LoVo (cell line): ENCODE results near the gene GUCY1A2.

ENCODE experiments used
- DNase-seq: peaks from one replicate; pipeline ENCODE4 v3.0.0-alpha.2; 2016; ENCODE audit warnings: low spot score

GUCY1A2 gene

DNA sequence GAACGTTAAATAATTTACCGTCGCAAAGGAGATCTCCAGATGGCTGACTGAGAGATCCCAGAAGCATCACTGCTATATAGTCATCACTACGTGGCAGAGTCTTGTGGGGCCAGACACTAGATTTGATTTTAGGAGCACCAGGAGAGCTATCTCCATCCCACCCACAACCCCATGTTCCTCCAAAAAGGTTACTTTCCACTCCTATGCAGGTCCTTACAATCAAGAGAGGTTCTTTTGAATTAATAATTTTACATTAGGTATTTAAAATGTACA is 19.4 kb downstream of the GUCY1A2 start:
- DNase-seq = no peak

DNA sequence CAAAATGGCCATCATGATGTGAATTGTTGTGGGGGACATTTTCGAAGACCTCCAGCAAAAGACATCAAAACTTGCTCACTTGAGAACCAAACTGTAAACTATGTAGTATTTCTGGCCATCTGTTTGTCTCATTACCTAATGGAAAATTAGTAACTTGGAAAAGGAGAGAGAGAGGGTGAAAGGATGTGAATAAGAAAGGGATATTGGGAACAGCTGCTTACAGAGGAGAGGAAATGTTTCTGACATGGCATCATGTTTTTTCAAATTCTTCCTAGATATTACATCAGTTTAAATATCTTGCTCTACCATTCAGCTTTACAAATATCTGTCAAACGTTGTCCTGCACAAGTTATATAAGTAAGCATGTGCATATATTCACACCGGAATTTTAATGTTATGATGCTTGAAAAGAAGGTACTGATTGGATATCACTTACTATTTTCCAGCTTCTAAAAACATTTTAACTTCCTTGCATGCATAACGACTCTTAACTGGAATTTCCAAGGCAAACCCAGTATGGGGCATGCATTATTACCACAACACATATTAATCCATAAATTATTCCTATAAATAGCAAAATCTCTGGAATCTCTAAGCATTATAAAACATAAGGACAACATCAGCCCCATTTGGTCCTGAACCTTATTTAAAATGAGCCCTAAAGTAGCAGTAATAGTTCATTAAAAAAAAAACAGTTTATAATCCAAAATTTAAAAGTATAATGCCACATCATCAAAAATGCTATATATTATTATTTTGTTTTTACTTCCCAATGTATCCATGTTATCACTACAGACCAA is 20.0 kb downstream of the GUCY1A2 start:
- DNase-seq = no peak

DNA sequence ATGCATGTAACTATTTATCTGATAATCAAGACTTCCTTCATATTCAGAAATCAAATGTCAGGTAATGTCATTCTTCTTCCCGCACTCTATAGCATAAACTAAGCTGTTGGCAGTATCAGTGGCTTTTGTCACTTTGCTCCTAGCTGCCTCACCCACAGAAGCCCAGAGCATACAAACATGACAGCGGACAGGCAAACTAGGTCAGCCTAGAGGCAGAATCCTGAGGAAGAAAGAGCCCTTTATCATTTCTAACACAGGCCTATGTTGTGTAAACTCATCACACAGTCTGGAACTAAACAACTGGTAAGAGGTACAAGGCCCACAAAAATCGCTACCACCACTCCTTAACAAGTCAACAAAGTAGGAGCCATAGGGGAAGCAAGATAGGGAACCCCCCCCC is 21.0 kb downstream of the GUCY1A2 start:
- DNase-seq = no peak

DNA sequence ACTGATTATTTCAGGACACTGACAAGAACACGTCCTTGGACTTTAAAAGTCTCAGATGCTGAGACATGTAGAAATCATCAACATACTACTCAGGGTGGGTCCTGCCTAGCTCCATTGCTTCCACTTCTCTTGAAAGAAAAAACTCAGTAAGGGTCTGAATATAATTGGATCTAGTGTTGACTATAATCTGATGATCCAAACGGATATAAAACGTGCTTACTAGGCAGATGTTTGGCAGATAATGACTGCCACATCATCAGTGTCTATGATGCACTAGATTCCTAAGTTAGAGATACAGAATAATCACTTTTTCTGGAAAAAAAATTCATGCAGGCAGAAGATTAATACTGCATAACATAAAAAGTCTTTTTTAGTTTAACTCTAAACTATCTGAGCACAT is 21.6 kb downstream of the GUCY1A2 start:
- DNase-seq = no peak

DNA sequence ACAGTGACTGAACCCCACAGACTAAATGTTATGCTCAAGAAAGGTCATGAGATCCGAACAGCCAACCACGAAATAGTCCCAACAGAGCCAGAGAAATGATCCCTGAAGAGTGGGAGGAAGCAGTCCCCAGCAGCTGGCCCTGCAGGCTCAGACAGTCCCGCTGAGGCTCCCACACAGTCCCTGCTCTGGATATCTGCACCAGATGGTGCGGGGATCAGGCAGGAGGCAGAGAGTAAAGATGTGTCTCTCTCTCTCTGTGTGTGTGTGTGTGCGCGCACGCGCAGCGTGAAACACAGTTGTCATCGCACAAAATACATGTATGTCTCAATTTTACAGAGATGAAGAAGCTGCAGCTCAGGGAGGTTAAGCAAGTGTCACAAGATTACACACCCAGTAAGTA is 27.9 kb downstream of the GUCY1A2 start:
- no peak for DNase-seq

DNA sequence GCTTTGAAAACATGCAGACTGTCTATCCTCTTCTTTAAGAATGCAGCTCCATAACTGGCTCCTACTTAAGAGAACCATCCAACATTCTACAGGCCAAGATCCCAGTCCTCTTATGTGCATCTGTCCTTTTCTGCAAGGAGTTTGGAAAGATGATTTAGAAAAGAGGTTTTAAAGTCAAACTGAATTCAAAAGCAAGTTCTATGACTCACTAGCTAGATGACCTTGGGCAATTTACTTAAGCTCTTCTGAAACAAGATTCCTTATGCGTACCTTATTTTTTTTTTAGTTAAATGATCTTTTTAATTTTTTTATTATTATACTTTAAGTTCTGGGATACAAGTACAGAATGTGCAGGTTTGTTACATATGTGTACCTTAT is 29.2 kb downstream of the GUCY1A2 start:
- no peak for DNase-seq

DNA sequence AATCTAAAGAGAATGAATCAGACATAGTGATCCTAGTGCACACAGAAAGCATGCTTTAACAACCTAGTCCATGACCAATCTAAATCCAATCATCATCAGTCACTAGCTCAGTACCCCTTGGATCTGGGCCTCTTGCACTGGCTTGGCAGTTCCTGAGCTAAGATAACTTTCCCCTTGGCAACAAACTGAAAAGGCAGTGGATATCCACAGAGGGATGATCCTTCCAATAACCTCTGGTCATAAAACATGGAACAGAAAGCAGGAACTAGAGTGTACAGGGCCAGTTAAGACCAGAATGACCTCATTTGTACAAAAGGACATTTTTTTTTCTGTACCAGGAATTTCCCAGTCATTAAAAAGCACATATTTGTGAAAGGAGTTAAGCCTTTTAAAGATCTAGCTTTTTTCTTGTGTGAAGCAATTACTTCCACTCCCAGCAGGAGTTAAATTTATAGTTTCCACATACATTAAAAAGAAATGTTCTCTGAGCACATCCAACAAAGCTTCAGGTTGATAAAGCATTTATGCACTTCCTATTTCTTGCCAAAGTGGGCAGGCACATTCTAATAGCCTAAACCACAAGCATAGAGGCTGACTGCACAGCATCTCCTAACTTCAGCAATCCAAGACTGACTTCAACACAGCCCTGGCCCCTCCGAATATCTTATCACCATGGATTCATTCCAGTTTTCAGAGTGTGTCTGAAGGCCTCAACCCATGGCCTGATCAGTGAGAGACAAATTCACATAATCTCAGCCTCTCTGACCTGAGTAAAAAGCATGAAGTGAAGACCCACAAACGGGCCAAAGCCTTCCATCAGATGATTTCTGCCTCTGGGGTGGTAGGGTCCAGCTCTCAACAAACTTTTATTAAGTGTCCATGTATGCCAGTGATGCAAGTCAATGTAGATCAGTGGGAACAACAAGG is 29.9 kb downstream of the GUCY1A2 start:
- no peak for DNase-seq

DNA sequence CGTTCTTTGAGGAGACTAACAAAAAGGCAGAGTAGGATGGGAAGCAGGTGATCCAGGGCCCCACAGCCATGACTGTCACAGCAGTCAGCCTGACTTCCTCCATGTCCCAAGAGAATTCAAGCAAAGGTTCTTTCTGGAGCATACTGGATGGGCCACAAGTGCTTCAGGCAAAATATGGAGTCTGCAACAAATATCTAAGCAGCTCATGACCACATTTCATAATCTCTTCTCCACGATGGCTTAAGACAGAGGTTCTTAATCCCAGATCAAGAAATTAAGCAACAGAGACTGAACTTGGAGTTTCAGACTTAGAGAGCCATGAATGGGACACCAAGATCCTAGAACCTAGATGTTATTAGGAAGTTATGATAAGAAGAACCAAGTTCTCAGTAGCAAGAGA is 31.6 kb downstream of the GUCY1A2 start:
- DNase-seq = no peak

DNA sequence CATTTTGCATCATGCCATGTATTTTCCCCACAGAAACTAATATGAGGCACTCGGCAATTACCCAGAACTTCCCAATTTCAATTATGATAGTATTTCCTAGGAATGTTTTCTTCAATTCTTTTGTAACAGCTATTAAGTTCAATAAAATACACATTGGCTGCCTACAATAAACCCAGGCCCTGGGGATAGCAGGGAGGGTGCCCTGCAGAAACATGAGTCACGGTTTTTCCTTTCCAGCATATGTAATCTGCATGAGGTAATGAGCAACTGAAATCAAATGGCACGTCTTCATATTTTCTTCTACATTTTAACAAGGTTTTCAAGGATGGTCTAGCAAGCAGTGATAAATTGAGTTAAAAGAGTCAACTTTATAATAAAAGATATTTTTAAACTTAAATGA is 32.0 kb downstream of the GUCY1A2 start:
- DNase-seq = no peak

DNA sequence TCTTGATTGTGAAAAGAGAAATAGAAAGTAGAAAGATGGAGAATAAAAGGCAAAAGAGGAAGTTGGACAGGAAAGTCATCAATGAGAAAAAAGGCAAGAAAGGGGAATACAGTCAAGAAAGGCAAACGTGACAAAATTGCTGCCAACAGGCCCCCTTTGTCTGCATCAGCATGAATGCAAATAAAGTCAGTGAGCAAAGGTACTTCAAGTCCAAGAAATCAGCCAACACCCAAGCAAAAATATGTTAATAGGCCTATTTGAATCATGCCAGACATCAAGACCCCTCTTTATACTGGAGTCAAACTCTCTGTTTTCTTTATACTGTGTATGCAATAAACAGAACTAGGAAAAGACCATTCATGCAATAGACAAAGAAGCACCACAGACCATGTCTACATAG is 34.3 kb downstream of the GUCY1A2 start:
- no peak for DNase-seq

DNA sequence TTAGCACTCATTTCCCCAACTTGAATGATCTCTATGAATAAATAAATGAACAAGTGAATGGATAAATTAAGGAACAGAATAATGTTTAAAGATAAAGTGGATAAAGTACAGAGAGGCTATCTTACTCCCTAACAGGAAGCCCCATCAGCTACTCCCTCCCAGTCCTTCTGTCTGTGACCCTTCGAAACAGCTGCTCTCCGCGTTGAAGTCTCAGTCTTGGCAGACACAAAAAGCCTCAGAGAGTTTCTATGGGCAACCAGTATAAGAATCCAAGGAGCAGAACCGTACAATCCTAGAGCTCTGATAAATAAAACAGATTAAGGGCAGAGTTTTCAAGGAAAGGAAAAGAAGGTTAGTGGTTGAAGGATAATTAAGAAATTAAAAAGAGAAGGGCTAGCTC is 35.0 kb downstream of the GUCY1A2 start:
- DNase-seq = no peak

DNA sequence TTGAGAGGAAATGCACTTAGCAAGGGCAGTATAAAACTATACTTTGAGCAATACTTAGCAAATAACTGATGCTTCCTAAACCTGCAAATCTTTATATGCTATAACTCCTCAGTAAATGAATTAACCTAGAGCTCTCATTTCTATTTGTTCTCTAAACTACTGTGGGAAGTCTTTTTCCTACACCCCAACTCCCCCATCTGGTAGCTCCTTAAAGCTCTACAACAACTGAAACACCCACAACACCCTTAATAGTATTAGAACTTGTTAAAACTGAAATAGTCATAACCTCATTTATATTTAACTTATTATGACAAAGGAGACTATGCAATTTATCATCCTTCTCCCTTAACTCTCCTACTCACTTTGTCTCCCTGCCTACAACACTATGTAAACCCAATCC is 43.4 kb downstream of the GUCY1A2 start:
- no peak for DNase-seq

DNA sequence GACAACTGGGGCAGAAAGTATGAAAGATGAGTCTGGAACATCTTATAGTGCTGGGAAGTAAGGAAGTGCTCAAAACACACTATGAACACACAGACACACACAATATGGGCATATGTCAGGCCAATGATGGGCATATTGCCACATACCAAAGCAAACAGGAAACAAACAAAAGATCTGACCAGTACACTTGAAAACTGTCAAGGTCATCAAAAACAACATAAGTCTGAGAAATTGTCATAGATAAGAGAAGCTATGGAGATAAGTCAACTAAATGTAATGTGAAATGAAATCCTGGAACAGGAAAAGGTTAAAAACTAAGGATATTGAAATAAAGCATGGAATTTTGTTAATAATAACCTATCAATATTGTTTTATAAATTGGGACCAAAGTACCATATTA is 46.4 kb downstream of the GUCY1A2 start:
- no peak for DNase-seq

DNA sequence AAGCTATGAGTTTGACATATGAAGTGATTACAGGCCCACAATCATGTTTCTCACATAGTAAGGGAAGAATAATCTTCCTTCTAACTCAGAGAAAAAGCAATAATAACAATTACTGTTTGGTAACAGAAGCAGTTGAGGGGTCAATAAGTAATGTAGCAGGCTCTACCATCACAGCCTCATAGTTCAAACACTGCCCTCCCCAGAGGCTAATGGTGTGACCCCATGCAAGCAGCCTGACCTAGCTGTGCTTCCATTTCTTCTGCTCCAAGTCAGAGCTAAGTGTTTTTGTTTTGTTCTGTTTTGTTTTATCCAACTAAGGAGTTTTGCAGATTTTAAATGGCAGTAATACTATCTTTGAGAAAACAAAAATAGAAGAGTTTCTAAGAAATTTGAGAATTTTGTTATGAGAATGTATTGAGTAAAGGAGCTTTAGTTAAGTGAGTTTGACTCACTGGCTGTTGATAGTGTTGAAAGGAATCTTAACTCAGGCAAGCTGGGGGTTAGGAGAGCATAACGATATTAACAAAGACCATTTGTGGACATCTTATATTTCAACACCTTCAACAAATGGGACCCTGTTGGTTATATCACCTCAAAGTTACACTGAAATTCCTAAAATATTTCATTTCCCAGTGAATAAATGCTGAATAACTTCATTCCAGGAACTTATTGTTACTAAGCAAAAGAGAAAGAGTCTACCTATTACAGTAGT is 48.5 kb downstream of the GUCY1A2 start:
- DNase-seq = no peak

DNA sequence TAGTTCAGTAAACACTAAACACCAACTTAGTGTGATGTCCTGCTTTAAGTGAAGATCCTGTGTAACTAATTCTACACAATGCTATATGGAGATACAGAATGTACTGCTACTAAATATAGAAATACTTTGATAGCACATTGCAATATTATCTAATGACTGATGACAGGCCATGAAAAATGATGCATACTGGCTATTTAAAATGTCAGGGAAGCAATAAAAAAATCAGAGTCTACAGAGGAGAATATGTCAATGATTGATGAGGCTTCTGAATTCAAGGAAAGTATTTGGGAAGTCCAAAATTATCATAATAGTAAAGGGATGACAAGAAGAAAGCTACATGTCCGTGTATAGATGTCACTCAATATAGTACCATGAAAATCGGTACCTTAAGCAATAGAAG is 55.3 kb downstream of the GUCY1A2 start:
- DNase-seq = no peak

DNA sequence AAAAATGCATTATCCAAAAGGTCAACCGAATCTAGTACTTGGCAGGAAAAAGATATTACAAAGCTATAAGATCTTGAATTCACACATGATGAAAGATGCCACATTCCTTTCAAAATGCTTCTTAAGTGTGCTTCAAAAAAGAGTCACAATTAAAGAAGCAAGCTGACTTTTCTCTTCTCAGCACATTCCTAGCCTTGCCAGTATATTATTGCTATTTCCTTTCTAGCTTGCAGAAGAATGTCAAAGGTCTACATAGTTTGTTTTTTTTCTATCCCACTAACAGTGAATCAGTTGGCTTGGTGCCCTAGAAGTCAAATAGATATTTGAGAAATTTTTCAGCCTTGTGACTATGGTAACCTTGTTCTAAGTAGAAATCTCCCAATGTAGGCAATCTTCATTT is 56.8 kb downstream of the GUCY1A2 start:
- no peak for DNase-seq

DNA sequence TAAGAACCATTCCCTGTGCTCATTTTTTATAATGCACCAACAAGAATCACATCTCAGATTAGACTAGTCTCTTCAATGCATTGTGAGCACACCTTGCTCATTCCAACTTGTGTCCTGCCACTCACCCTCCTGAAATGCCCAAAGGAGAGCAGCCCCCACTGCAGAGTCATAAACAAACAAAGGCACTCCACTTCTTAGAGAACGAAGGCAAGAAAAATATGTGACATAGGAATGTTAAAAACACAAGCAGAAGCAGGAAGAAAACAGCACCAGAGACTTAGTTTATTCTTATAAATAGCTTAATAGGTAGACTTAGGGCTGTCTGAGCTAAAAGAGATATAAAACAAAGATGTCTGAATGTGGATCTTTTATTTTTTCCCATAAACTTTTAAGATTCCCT is 57.2 kb downstream of the GUCY1A2 start:
- no peak for DNase-seq

DNA sequence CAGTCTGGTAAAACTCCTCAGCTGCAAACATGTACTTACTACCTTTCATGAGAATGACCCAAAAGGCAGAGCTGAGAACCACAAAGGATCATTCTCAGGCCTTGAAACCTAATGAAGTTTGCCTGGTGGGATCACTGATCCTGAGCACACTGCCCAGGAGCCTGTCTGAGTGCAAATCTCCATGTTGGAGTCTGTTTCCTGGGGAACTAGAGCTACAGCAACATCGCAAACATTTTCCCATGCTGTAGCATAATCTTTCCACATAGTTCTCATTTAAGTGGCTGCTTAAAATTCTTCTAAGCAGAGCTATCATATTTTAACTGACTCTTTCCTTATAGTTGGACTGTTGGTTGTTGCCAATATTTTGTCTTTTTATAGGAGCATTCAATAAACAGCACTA is 58.5 kb downstream of the GUCY1A2 start:
- DNase-seq = no peak

DNA sequence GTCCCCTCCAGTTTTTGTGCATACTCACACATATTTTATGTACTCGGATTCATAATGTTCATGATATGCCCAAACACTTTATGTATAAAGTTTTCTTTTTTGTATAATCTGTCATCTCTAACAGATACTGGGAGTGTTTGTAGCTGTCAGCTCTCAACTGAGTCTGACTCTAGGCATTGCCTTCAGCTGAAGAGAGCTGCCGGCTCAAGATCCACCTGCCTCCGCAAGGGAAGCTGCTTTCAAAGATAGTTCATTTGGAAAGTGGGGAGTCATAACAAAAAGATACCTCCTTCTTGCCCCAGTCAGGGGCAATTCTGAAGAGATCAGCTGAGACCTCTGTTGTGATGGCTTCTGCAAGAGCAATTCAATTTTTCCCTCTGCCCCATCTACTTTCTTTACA is 58.9 kb downstream of the GUCY1A2 start:
- no peak for DNase-seq

DNA sequence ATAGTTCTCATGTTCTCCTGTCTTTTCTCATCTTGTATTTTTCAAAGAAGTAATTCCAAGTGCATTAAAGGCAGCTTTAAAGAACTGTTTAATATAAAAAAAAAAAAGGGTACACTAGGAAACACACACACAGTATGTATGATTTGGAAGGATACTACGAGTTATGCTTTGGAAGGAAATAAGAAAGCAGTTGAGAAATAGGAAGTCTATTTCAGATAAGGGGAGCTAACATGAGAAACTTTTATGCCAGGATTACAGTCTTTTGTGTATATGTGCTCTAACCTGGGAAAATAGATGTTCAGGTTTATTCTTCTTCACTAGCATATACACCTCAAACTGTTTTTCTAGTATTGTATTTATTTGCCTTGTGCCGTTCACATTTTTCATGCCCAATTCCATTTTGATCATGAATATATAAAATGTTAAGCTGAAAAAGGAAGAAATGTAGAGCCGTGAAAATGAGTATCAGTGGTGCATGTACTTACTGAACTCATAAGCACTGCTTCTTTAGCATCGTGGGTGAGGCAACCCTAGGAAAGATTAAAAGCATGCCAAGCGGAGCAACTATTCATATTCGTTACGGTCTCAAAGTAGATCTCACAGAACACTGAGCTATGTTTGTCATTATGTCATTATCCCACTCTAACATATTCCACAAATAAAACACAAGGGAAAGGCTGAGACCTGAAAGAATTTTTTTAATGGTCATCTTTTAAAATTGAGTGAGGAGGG is 59.6 kb downstream of the GUCY1A2 start:
- no peak for DNase-seq

DNA sequence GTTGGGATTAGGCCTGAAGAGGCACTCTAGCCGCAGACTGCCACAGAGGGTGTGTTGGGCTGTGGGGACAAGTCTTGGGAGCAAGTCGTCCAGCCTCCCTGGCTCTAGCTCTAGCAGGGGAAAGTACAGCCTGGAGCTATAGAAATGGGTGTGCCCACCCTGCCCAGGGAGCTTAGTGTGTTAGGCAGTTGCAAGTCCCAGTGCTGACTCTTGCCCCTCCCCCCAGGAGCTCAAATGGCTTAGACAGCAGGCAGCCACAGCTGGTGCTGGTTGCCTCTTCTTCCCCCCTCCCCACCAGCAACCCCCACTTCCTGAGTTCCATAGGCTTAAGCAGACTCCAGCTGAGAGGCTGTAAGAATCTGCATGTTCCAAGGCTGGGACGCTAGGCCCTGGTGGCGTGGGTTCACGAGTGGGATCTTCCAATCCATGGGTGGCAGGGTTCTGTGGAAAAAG is 61.2 kb downstream of the GUCY1A2 start:
- DNase-seq = no peak

DNA sequence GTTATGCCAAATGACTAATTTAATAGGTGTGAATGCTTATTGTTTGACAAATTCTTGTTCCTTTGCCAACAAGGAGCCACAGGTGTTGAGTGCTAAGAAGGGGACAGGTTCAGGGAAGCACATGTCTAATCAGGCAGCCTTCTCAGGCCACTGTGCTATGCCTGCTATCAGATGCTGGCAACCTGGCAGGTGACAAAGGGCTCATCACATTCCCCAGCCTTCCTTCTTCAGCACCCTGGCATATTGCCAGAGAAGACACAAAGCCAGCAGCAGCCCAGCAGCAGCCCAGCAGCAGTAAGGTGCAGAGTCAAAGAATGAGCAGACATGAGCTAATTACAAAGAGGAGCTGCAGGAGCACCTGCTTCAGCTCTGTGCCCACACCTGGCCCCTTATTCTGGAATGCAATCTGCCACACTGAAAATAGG is 68.2 kb downstream of the GUCY1A2 start:
- DNase-seq = no peak
